B cell (primary cell): ENCODE data around the gene TLCD3B.
"Not testable (repeated sequence)": the region's sequence is repeated elsewhere in the genome, so short reads cannot be mapped to it uniquely, and the experiment has no call there.

Experiments
- EZH2 ChIP-seq: IDR thresholded peaks from 2 replicates; pipeline ENCODE4 v1.6.1; 2012; ENCODE audit warnings: borderline replicate concordance, low read depth, mild to moderate bottlenecking, moderate library complexity, low read length; ENCODE audit not compliant: insufficient read depth, poor library complexity, severe bottlenecking
- TF ChIP-seq, protein P1 (sequence below): fragments of 200-600 bp; IDR thresholded peaks from one replicate; pipeline ENCODE4 v1.8.0; 2022; ENCODE audit warnings: antibody characterized with exemption, mild to moderate bottlenecking

DNA sequence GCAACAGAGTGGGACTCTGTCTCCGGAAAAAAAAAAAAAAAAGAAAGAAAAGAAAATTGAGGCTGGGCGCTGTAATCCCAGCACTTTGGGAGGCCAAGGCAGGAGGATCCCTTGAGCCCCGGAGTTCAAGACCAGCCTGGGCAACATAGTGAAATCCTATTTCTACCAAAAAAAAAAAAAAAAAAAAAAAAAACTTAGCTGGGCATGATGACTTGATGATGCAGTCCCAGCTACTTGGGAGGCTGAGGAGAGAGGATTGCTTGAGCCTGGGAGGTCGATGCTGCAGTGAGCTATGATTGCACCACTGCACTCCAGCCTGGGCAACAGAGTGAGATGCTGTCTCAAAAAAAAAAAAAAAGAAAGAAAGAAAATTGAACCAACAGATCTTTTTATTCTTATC lies 13.1 kb downstream of the TLCD3B start:
- TF ChIP-seq, protein P1, sequence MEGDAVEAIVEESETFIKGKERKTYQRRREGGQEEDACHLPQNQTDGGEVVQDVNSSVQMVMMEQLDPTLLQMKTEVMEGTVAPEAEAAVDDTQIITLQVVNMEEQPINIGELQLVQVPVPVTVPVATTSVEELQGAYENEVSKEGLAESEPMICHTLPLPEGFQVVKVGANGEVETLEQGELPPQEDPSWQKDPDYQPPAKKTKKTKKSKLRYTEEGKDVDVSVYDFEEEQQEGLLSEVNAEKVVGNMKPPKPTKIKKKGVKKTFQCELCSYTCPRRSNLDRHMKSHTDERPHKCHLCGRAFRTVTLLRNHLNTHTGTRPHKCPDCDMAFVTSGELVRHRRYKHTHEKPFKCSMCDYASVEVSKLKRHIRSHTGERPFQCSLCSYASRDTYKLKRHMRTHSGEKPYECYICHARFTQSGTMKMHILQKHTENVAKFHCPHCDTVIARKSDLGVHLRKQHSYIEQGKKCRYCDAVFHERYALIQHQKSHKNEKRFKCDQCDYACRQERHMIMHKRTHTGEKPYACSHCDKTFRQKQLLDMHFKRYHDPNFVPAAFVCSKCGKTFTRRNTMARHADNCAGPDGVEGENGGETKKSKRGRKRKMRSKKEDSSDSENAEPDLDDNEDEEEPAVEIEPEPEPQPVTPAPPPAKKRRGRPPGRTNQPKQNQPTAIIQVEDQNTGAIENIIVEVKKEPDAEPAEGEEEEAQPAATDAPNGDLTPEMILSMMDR, result not testable (repeated sequence)
- not testable (repeated sequence) for TF ChIP-seq EZH2
